ENCODE measurements around the gene SMCO1. TPM values are rescaled to one million over a fixed set of nuclear protein-coding genes. Genes with fewer than 3 reads are reported as not detected.

The SMCO1 gene
- total RNA-seq, 4 donors from 2014 or later: not detected

- no peak for TF ChIP-seq CTCF (IDR thresholded peaks at IDR 0.05)
- no peak for ATAC-seq (ENCODE audit: low FRiP score)
- no peak for DNase-seq (ENCODE audit: low spot score)
Measured at GRCh38 chr3:196499061-196499460, 16.1 kb downstream of the SMCO1 start.

DNA sequence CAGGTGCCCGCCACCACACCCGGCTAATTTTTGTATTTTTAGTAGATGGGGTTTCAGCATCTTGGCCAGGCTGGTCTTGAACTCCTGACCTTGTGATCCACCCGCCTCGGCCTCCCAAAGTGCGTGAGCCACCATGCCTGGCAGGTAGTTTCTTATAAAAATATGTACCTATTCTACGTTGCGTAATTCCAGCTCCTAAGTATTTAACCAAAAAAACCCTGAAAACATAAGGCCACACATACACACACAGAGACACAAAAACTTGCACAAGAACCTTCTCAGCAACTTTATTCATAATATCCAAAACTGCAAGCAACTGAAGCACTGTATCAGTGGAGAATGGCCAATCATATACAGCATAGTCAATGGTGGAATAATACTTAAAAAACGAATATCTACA, 16.8 kb downstream of the SMCO1 start:
- ATAC-seq (ENCODE audit: low FRiP score) (no peak), DNase-seq (ENCODE audit: low spot score) (no peak)
- TF ChIP-seq CTCF (IDR thresholded peaks at IDR 0.05): no peak

DNA sequence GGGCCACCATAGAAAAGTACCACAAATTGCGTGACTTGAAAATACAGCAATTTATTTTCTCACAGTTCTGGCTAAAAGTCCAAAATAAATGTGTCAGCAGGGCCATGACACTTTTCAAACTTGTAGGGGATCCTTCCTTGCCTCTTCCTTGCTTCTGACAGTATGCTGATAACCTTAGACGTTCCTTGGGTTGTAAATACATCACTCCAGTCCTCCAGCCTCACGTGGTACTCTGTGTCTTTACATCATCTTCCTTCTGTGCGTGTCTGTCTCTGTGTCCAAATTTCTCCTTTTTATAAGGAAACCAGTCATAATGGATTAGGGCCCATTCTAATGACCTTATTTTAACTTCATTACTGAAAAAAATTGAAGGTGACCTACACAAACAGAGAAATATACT, 19.0 kb downstream of the SMCO1 start:
- DNase-seq (ENCODE audit: low spot score) (no peak), ATAC-seq (ENCODE audit: low FRiP score) (no peak)
- no peak for TF ChIP-seq CTCF (IDR thresholded peaks at IDR 0.05)

DNA sequence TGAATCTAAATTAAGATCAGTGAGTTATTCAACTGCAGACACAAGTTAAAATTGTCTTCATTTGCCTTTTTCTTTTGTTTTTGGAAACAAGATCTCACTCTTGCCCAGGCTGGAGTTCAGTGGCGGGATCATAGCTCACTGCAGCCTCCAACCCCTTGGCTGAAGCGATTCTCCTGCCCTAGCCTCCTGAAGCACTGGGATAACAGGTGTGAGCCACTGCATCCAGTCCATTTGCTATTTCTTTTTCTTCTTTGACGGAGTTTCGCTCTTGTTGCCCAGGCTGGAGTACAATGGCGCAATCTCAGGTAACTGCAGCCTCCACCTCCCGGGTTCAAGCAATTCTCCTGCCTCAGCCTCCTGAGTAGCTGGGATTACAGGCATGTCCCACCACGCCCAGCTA, 21.9 kb downstream of the SMCO1 start:
- no peak for TF ChIP-seq CTCF (IDR thresholded peaks at IDR 0.05)
- no peak for DNase-seq (ENCODE audit: low spot score)

DNA sequence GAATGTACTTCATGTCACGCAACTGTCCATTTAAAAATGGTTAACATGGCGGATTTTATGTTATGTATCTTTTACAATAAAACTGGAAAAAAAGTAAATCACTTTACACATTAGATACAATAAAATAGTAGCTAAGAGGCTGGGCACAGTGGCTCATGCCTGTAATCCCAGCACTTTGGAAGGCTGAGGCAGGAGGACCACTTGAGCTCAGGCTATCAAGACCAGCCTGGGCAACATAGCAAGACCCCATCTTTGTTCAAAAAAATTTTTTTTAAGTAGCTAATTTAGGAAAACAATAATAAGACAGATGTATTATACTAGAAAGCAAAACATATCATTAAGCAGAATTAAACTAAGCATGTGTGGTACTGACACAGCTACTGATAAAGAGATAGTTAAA, 23.1 kb downstream of the SMCO1 start:
- TF ChIP-seq CTCF (IDR thresholded peaks at IDR 0.05): no peak
- DNase-seq (ENCODE audit: low spot score): no peak
- no peak for ATAC-seq (ENCODE audit: low FRiP score)

More for the DNA sequence above, 21.9 kb downstream of the SMCO1 start:
- ATAC-seq (ENCODE audit: low FRiP score): no peak

GRCh38 chr3:196489747-196490146, 25.4 kb downstream of the SMCO1 start:
- no peak for ATAC-seq (ENCODE audit: low FRiP score)
- TF ChIP-seq CTCF (IDR thresholded peaks at IDR 0.05): no peak

GRCh38 chr3:196486263-196486662, 28.9 kb downstream of the SMCO1 start:
- no peak for ATAC-seq (ENCODE audit: low FRiP score)
- no peak for TF ChIP-seq CTCF (IDR thresholded peaks at IDR 0.05)
- DNase-seq (ENCODE audit: low spot score): no peak

More at GRCh38 chr3:196489747-196490146, 25.4 kb downstream of the SMCO1 start:
- no peak for DNase-seq (ENCODE audit: low spot score)

All from omental fat pad (tissue), 4 donors.